ENCODE results near the gene OMP. TPM values are rescaled to one million over a fixed set of nuclear protein-coding genes. Genes with fewer than 3 reads are reported as not detected.

Gene OMP
- total RNA-seq, 2 experiments from 2014 or later: not detected

DNA sequence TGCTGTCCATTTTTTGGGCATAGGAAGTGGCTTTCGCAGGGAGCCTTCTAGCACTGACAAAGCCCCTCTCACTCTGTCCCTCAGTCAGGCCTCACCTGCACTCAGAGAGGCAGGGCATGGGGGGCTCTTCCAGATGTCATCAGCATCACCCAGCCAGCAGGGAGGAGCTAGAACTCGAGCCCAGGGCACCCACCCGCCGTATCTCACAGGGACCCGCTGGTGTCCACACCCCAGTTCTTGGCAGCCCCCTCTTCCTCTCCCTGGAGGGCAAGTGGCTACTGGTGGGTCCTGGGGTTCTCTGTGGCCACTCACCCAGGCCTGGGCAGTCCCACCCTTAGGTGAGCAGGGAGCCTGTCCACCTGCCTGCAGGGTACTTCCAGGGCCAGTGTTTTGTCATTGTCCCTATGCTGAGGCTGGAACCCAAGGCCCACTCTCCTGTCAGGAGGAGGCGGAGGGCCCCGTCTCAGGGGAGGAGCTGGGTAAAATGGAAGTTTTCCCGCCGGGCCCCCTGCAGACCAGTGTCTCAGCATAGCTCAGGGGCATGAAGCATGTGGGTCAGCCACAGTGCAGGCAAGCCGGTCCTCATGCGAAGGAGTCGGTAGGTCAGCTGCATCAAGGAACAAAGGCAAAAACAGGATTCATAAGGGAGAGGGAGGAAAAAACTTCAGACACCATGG, 47.2 kb downstream of the OMP start:
- H3K27me3 ChIP-seq (ENCODE audit: control insufficient read depth in 1 of 2, insufficient read depth in 2 of 2, low read length in 2 of 2): no peaks in the 10 kb centered on the region
- DNase-seq (no peak), ATAC-seq (ENCODE audit: poor library complexity) (no peak)
- Mint-ChIP-seq H3K27me3 (no peaks in the 10 kb centered on the region), H3K9me3 (no peaks in the 10 kb centered on the region), H3K36me3 (ENCODE audit: low read depth) (no peaks in the 10 kb centered on the region), H3K27ac (peak overlapping the region; percentile 33), H3K4me1 (ENCODE audit: low read depth) (peaks cover 37% of the 10 kb centered on the region), H3K4me3 (no peak overlapping the region)
- H3K4me1 ChIP-seq (ENCODE audit: insufficient read depth, low read length): peaks cover 60% of the 10 kb centered on the region
- H3K4me3 ChIP-seq (ENCODE audit: low read length): no peak overlapping the region
- H3K27ac ChIP-seq (ENCODE audit: low read depth in 1 of 2, low read length in 2 of 2): no peak overlapping the region
- intact Hi-C loops (cut with DNase I, micrococcal nuclease): no loop called here
- TF ChIP-seq, protein P1, sequence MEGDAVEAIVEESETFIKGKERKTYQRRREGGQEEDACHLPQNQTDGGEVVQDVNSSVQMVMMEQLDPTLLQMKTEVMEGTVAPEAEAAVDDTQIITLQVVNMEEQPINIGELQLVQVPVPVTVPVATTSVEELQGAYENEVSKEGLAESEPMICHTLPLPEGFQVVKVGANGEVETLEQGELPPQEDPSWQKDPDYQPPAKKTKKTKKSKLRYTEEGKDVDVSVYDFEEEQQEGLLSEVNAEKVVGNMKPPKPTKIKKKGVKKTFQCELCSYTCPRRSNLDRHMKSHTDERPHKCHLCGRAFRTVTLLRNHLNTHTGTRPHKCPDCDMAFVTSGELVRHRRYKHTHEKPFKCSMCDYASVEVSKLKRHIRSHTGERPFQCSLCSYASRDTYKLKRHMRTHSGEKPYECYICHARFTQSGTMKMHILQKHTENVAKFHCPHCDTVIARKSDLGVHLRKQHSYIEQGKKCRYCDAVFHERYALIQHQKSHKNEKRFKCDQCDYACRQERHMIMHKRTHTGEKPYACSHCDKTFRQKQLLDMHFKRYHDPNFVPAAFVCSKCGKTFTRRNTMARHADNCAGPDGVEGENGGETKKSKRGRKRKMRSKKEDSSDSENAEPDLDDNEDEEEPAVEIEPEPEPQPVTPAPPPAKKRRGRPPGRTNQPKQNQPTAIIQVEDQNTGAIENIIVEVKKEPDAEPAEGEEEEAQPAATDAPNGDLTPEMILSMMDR (IDR thresholded peaks at IDR 0.05): no peak
- ChIA-PET CTCF (no interaction called here), POLR2A (no interaction called here)
- no peaks in the 10 kb centered on the region for H3K36me3 ChIP-seq (ENCODE audit: insufficient read depth, low read length)
- no peaks in the 10 kb centered on the region for H3K9me3 ChIP-seq (ENCODE audit: control insufficient read depth in 1 of 2, insufficient read depth in 1 of 2, low read length in 2 of 2)

DNA sequence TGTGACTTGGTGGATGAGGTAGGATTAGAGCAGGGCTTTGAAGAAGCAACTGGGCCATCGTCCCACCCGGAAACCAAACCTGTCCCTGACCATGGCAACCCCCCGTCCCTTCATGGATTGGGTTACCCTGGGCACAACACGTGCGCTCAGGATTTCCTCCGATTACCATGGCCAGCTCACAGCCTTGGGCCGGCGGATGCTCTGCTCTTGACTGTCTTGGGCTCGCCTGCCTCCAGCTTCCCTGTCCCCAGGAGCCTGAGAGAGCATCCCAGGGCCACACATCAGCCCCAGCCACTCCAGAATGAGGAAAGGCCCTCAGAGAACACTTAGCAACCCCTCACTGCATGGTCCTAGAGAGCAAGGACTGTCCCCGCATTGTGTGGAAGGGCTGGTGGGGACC, 48.2 kb downstream of the OMP start:
- Histone ChIP-seq H3K4me1 (ENCODE audit: insufficient read depth, low read length) (peaks cover 63% of the 10 kb centered on the region), H3K4me3 (ENCODE audit: low read length) (no peak overlapping the region), H3K9me3 (ENCODE audit: control insufficient read depth in 1 of 2, insufficient read depth in 1 of 2, low read length in 2 of 2) (no peaks in the 10 kb centered on the region), H3K36me3 (ENCODE audit: insufficient read depth, low read length) (no peaks in the 10 kb centered on the region), H3K27me3 (ENCODE audit: control insufficient read depth in 1 of 2, insufficient read depth in 2 of 2, low read length in 2 of 2) (no peaks in the 10 kb centered on the region), H3K27ac (ENCODE audit: low read depth in 1 of 2, low read length in 2 of 2) (no peak overlapping the region)
- Mint-ChIP-seq H3K27ac (no peak overlapping the region), H3K27me3 (no peaks in the 10 kb centered on the region), H3K9me3 (no peaks in the 10 kb centered on the region), H3K4me1 (ENCODE audit: low read depth) (peaks cover 37% of the 10 kb centered on the region), H3K36me3 (ENCODE audit: low read depth) (no peaks in the 10 kb centered on the region), H3K4me3 (no peak overlapping the region)
- ATAC-seq (ENCODE audit: poor library complexity) (no peak), DNase-seq (no peak)
- TF ChIP-seq, protein P1 (IDR thresholded peaks at IDR 0.05): no peak
- ChIA-PET CTCF (no interaction called here), POLR2A (no interaction called here)
- intact Hi-C loops (cut with DNase I, micrococcal nuclease): no loop called here

DNA sequence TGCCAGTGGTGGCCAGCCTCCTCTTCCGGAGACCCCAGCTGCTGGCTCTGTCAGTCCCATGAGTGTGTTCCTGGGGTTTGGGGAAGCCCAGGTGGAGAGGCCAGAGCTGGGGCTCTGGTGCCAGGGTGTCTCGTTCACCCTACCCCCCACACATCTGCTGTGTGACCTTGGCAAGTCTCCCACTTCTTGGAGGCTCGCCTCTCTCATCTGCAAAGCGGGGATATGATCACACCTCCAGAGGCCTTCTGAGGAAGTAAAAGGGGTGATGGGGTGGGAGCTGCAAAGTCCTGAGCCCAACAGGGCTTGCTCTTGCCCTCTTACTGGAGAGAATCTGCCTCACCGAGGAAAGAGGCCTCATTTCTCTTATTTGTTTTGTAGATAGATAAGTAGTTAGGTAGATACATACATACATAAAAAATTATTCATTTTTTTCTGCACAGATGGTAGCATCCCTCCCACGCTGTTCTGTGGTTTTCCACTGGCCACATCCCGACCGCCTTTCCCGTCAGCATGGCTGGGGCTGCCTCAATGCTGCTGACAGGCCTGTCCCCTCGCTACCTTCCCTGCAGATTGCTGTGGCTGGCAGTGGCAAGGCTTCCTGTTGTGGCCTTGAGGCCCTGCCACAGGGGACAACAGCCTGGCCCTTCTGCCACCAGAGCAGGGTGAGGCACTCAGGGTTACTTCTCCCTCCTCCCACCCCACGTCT, 49.3 kb downstream of the OMP start:
- Mint-ChIP-seq H3K9me3 (no peaks in the 10 kb centered on the region), H3K27me3 (no peaks in the 10 kb centered on the region), H3K4me3 (no peak overlapping the region), H3K4me1 (ENCODE audit: low read depth) (peaks cover 37% of the 10 kb centered on the region), H3K27ac (peak overlapping the region; percentile 13), H3K36me3 (ENCODE audit: low read depth) (no peaks in the 10 kb centered on the region)
- peak; percentile 79 for ATAC-seq (ENCODE audit: poor library complexity)
- DNase-seq: peak in 12 of 14 experiments; percentile 9 to 72 (median 20)
- Histone ChIP-seq H3K36me3 (ENCODE audit: insufficient read depth, low read length) (no peaks in the 10 kb centered on the region), H3K9me3 (ENCODE audit: control insufficient read depth in 1 of 2, insufficient read depth in 1 of 2, low read length in 2 of 2) (no peaks in the 10 kb centered on the region), H3K27ac (ENCODE audit: low read depth in 1 of 2, low read length in 2 of 2) (peak overlapping the region in 1 of 2 donors; percentile 22), H3K4me1 (ENCODE audit: insufficient read depth, low read length) (peaks cover 63% of the 10 kb centered on the region), H3K4me3 (ENCODE audit: low read length) (no peak overlapping the region), H3K27me3 (ENCODE audit: control insufficient read depth in 1 of 2, insufficient read depth in 2 of 2, low read length in 2 of 2) (no peaks in the 10 kb centered on the region)
- CTCF ChIA-PET: no interaction called here
- intact Hi-C loops (cut with DNase I, micrococcal nuclease): no loop called here
- TF ChIP-seq, protein P1 (IDR thresholded peaks at IDR 0.05): no peak
- POLR2A ChIA-PET: no interaction called here
